OCI-M2 (cell line): ENCODE results near the gene HAUS5.
A peak's percentile ranks its signal among the peaks of the same experiment; 100 is the strongest.

Experiments
- DNase-seq: peaks from one replicate; lab custom pipeline; 2025; ENCODE audit not compliant: unreplicated experiment; lab: John Stamatoyannopoulos, UW

HAUS5 gene

GRCh38 chr19:35669974-35670373 is 57.4 kb downstream of the HAUS5 start:
- DNase-seq = no peak

- no peak for DNase-seq
Observed at GRCh38 chr19:35670686-35671085, 58.2 kb downstream of the HAUS5 start.

GRCh38 chr19:35671818-35672217 is 59.3 kb downstream of the HAUS5 start:
- peak; percentile 38 for DNase-seq

- DNase-seq = no peak
Observed at GRCh38 chr19:35673121-35673804, 60.7 kb downstream of the HAUS5 start.
